SK-N-SH (cell line): ENCODE measurements around the gene PLBD2. TPM values are rescaled to one million over a fixed set of nuclear protein-coding genes. Genes with fewer than 3 reads are reported as not detected.

Source experiments
- CTCF ChIA-PET: fragments of 300-600, 350-600 bp; formaldehyde crosslinking; extraction: SDS; loops from one replicate; lab custom pipeline; 2021; lab: Yijun Ruan, JAX
- POLR2A ChIA-PET: fragments of 350-600 bp; sonication (Branson Sonifier 250); formaldehyde crosslinking; extraction: SDS; loops from one replicate; lab custom pipeline; 2020; ENCODE audit warnings: antibody characterized with exemption, inconsistent platforms; lab: Yijun Ruan, JAX
- DNase-seq: peaks from one replicate; pipeline ENCODE4 v3.0.0; 2012
- H2AFZ ChIP-seq: fragments of 200-600 bp; sonication (generic); 2 replicates; pipeline ENCODE4 v1.8.1; 2016; ENCODE audit warnings: antibody characterized with exemption, mild to moderate bottlenecking, low read depth
- H3F3A ChIP-seq: fragments of 200-600 bp; sonication (generic); replicated peaks from 2 replicates; pipeline ENCODE3; 2016; ENCODE audit warnings: antibody characterized with exemption, mild to moderate bottlenecking; ENCODE audit not compliant: insufficient read depth
- H3K27ac ChIP-seq, 2 experiments: fragments of 200-500 bp in 1 of 2; fragments of 200-600 bp in 1 of 2; sonication (Bioruptor generic) in 1 of 2; sonication (generic), shearing (Covaris generic) in 1 of 2; 2 replicates each; pipeline versions ENCODE4 v1.5.1 to v1.6.1; 2014 to 2016; ENCODE audit warnings: low read depth in 2 of 2, inconsistent platforms in 1 of 2, low read length in 1 of 2, mild to moderate bottlenecking in 1 of 2, mixed read lengths in 1 of 2
- H3K27me3 ChIP-seq: fragments of 200-600 bp; sonication (generic), shearing (Covaris generic); 2 replicates; pipeline ENCODE4 v1.6.1; 2016; ENCODE audit warnings: mixed run types; ENCODE audit not compliant: insufficient read depth
- H3K36me3 ChIP-seq, 2 experiments: fragments of 200-500 bp in 1 of 2; fragments of 200-600 bp in 1 of 2; sonication (Bioruptor generic) in 1 of 2; sonication (generic) in 1 of 2; replicated peaks in 1 of 2; 2 replicates each; pipeline versions ENCODE3 to v1.5.1; 2014 to 2016; ENCODE audit warnings: low read length in 1 of 2, mild to moderate bottlenecking in 1 of 2; ENCODE audit not compliant: insufficient read depth in 2 of 2, control insufficient read depth in 1 of 2
- H3K4me1 ChIP-seq, 2 experiments: fragments of 200-500 bp in 1 of 2; fragments of 200-600 bp in 1 of 2; sonication (Bioruptor generic) in 1 of 2; sonication (generic), shearing (Covaris generic) in 1 of 2; 2 replicates each; pipeline versions ENCODE4 v1.5.1 to v1.6.1; 2014 to 2016; ENCODE audit warnings: low read depth in 1 of 2, low read length in 1 of 2, mixed run types in 1 of 2; ENCODE audit not compliant: insufficient read depth in 2 of 2, control insufficient read depth in 1 of 2
- H3K4me2 ChIP-seq: fragments of 200-600 bp; sonication (generic), shearing (Covaris generic); 2 replicates; pipeline ENCODE4 v1.6.1; 2017; ENCODE audit warnings: mixed run types
- H3K4me3 ChIP-seq, 2 experiments: fragments of 200-500 bp in 1 of 2; fragments of 200-600 bp in 1 of 2; sonication (Bioruptor generic) in 1 of 2; sonication (generic), shearing (Covaris generic) in 1 of 2; 2 replicates each; pipeline versions ENCODE4 v1.5.1 to v1.8.1; 2014 to 2016; ENCODE audit warnings: low read depth in 2 of 2, inconsistent platforms in 1 of 2, low read length in 1 of 2, mild to moderate bottlenecking in 1 of 2, mixed read lengths in 1 of 2, moderate library complexity in 1 of 2
- H3K79me2 ChIP-seq: fragments of 200-600 bp; sonication (generic); 2 replicates; pipeline ENCODE4 v1.8.1; 2017; ENCODE audit warnings: mild to moderate bottlenecking; ENCODE audit not compliant: insufficient read depth
- H3K9ac ChIP-seq: fragments of 200-600 bp; sonication (generic); 2 replicates; pipeline ENCODE4 v1.6.1; 2017; ENCODE audit warnings: mixed run types
- H3K9me2 ChIP-seq: fragments of 200-600 bp; sonication (generic); 2 replicates; pipeline ENCODE4 v1.6.1; 2017; ENCODE audit warnings: mixed run types
- H3K9me3 ChIP-seq: fragments of 200-600 bp; sonication (generic); 2 replicates; pipeline ENCODE4 v1.6.1; 2017; ENCODE audit warnings: mixed run types, mild to moderate bottlenecking, moderate library complexity
- H4K20me1 ChIP-seq: fragments of 200-600 bp; sonication (generic); 2 replicates; pipeline ENCODE4 v1.6.1; 2017; ENCODE audit warnings: mild to moderate bottlenecking, mixed run types; ENCODE audit not compliant: insufficient read depth
- EP300 ChIP-seq, 2 experiments: IDR thresholded peaks; 2 replicates each; pipeline versions ENCODE4 v1.4.0 to v1.6.1; 2012; ENCODE audit warnings: borderline replicate concordance in 1 of 2, low read depth in 1 of 2, low read length in 1 of 2
- EZH2phosphoT487 ChIP-seq: fragments of 200-600 bp; sonication (generic); IDR thresholded peaks from 2 replicates; pipeline ENCODE4 v1.6.1; 2017; ENCODE audit warnings: low read depth, mixed run types, mild to moderate bottlenecking, antibody characterized with exemption, moderate library complexity, borderline replicate concordance
- FOSL2 ChIP-seq: IDR thresholded peaks from 2 replicates; pipeline ENCODE4 v1.4.0; 2012; ENCODE audit warnings: low read depth, mild to moderate bottlenecking, moderate library complexity, borderline replicate concordance
- GATA2 ChIP-seq: sonication (generic); formaldehyde crosslinking; IDR thresholded peaks from 2 replicates; pipeline ENCODE4 v1.5.0; 2020; ENCODE audit warnings: mild to moderate bottlenecking, missing genetic modification reagents
- MEF2A ChIP-seq: IDR thresholded peaks from 2 replicates; pipeline ENCODE4 v1.4.0; 2012; ENCODE audit warnings: low read depth, borderline replicate concordance
- MXI1 ChIP-seq: IDR thresholded peaks from 2 replicates; pipeline ENCODE4 v1.6.1; 2012; ENCODE audit warnings: mild to moderate bottlenecking, low read depth, low read length, improper control_type of control experiment
- NFIC ChIP-seq: IDR thresholded peaks from 2 replicates; pipeline ENCODE4 v1.4.0; 2012; ENCODE audit warnings: borderline replicate concordance
- RXRA ChIP-seq: IDR thresholded peaks from 2 replicates; pipeline ENCODE4 v1.4.0; 2012; ENCODE audit warnings: low read depth, mild to moderate bottlenecking, borderline replicate concordance
- SIN3A ChIP-seq: IDR thresholded peaks from 2 replicates; pipeline ENCODE4 v1.6.1; 2012; ENCODE audit warnings: low read depth, mild to moderate bottlenecking, low read length, moderate library complexity, borderline replicate concordance
- SMC3 ChIP-seq: IDR thresholded peaks from 2 replicates; pipeline ENCODE4 v1.6.1; 2012; ENCODE audit warnings: low read depth, low read length, improper control_type of control experiment
- TAF1 ChIP-seq: IDR thresholded peaks from 2 replicates; pipeline ENCODE4 v1.6.1; 2012; ENCODE audit warnings: low read depth, mild to moderate bottlenecking, low read length, moderate library complexity, borderline replicate concordance
- WGBS: methylation state at CpG from one replicate; pipeline ENCODE4 v1.1.6; 2017; ENCODE audit warnings: low lambda C conversion rate; 5-methylcytosine and 5-hydroxymethylcytosine counted together
- polyA plus RNA-seq, 3 experiments: library from polyadenylated mRNA; depleted of rRNA; stranded (reverse); fragments of >200 nt; gene quantifications; 2 replicates each; pipeline ENCODE4 v1.2.3, GENCODE V29; 2012
- TF ChIP-seq, protein P1 (sequence below): fragments of 150-350 bp; IDR thresholded peaks from 2 replicates; pipeline ENCODE4 v1.6.1; 2017; ENCODE audit warnings: antibody characterized with exemption, low read length, low read depth, borderline replicate concordance
- TF ChIP-seq, protein P2 (sequence below): fragments of 200-600 bp; sonication (generic); IDR thresholded peaks from 2 replicates; pipeline ENCODE4 v1.6.1; 2017; ENCODE audit warnings: antibody characterized with exemption, mild to moderate bottlenecking, moderate library complexity
- TF ChIP-seq, protein P3 (sequence below): IDR thresholded peaks from 2 replicates; pipeline ENCODE4 v1.4.0; 2012; ENCODE audit warnings: low read depth, borderline replicate concordance
- TF ChIP-seq, protein P4 (sequence below): fragments of 150-350 bp; IDR thresholded peaks from 2 replicates; pipeline ENCODE4 v1.6.1; 2016; ENCODE audit warnings: mild to moderate bottlenecking, low read depth, low read length

The PLBD2 gene
- polyA plus RNA-seq, 1 of the 3 experiments (the other 2 are of a cell fraction), result 15.2 TPM

DNA sequence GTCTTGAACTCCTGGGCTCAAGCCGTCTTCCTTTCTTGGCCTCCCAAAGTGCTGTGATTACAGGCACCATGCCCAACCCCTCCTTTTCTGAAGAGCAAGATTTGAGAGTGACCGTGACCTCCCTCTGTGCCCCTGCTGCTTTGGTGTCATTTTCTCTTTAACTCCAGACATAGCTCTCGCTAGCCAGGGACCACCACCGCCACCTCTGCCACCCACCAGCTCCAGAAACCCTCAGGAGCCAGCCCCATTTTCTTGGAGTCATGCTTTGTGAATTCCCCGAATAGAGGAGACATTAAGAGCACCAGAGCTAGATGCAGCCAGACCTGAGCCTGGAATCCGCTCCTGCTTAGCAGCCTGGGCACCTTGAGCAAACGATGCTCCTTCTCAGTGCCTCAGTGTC is 81.9 kb downstream of the PLBD2 start:
- no peaks in the 10 kb centered on the region for H3K4me1 ChIP-seq
- no peaks in the 10 kb centered on the region for H3K36me3 ChIP-seq
- H3K27me3 ChIP-seq, result no peaks in the 10 kb centered on the region; the same call in 1 of the 2 replicates
- no peak overlapping the region for H3K4me3 ChIP-seq
- no peak overlapping the region for H3K4me2 ChIP-seq
- H4K20me1 ChIP-seq, result no peaks in the 10 kb centered on the region
- CTCF ChIA-PET, result interaction anchor here (0.7 to 4.7 kb wide), 10 partner anchors 11 to 479 kb away, joined by 3 to 23 read pairs (median 4); no protein-coding TSS in a partner anchor
- H3K27ac ChIP-seq, result no peak overlapping the region
- no peaks in the 10 kb centered on the region for H3K9me2 ChIP-seq
- H3F3A ChIP-seq, result no peaks in the 10 kb centered on the region
- H3K9ac ChIP-seq, result no peak overlapping the region
- no peaks in the 10 kb centered on the region for H3K79me2 ChIP-seq
- POLR2A ChIA-PET, result no interaction called here
- 63% methylated on average over 7 of the region's 7 CpGs for WGBS
- no peak for DNase-seq
- TF ChIP-seq, protein P1, sequence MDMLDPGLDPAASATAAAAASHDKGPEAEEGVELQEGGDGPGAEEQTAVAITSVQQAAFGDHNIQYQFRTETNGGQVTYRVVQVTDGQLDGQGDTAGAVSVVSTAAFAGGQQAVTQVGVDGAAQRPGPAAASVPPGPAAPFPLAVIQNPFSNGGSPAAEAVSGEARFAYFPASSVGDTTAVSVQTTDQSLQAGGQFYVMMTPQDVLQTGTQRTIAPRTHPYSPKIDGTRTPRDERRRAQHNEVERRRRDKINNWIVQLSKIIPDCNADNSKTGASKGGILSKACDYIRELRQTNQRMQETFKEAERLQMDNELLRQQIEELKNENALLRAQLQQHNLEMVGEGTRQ, result no peak
- TF ChIP-seq TAF1 (no peak), NFIC (no peak), SIN3A (no peak), EP300 (IDR thresholded peaks at IDR 0.05; ENCODE audit: borderline replicate concordance in 1 of 2, low read depth in 1 of 2, low read length in 1 of 2) (no peak), FOSL2 (no peak), EZH2phosphoT487 (no peak), RXRA (no peak), MXI1 (no peak), SMC3 (no peak), MEF2A (no peak), GATA2 (no peak)
- TF ChIP-seq, protein P2, sequence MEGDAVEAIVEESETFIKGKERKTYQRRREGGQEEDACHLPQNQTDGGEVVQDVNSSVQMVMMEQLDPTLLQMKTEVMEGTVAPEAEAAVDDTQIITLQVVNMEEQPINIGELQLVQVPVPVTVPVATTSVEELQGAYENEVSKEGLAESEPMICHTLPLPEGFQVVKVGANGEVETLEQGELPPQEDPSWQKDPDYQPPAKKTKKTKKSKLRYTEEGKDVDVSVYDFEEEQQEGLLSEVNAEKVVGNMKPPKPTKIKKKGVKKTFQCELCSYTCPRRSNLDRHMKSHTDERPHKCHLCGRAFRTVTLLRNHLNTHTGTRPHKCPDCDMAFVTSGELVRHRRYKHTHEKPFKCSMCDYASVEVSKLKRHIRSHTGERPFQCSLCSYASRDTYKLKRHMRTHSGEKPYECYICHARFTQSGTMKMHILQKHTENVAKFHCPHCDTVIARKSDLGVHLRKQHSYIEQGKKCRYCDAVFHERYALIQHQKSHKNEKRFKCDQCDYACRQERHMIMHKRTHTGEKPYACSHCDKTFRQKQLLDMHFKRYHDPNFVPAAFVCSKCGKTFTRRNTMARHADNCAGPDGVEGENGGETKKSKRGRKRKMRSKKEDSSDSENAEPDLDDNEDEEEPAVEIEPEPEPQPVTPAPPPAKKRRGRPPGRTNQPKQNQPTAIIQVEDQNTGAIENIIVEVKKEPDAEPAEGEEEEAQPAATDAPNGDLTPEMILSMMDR, result no peak
- TF ChIP-seq, protein P3, sequence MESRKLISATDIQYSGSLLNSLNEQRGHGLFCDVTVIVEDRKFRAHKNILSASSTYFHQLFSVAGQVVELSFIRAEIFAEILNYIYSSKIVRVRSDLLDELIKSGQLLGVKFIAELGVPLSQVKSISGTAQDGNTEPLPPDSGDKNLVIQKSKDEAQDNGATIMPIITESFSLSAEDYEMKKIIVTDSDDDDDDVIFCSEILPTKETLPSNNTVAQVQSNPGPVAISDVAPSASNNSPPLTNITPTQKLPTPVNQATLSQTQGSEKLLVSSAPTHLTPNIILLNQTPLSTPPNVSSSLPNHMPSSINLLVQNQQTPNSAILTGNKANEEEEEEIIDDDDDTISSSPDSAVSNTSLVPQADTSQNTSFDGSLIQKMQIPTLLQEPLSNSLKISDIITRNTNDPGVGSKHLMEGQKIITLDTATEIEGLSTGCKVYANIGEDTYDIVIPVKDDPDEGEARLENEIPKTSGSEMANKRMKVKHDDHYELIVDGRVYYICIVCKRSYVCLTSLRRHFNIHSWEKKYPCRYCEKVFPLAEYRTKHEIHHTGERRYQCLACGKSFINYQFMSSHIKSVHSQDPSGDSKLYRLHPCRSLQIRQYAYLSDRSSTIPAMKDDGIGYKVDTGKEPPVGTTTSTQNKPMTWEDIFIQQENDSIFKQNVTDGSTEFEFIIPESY, result no peak
- TF ChIP-seq, protein P4, sequence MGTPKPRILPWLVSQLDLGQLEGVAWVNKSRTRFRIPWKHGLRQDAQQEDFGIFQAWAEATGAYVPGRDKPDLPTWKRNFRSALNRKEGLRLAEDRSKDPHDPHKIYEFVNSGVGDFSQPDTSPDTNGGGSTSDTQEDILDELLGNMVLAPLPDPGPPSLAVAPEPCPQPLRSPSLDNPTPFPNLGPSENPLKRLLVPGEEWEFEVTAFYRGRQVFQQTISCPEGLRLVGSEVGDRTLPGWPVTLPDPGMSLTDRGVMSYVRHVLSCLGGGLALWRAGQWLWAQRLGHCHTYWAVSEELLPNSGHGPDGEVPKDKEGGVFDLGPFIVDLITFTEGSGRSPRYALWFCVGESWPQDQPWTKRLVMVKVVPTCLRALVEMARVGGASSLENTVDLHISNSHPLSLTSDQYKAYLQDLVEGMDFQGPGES, result no peak
- no peaks in the 10 kb centered on the region for H3K9me3 ChIP-seq
- H2AFZ ChIP-seq, result no peak overlapping the region

Other genes with a start within 250 kb of the PLBD2 start
- gene RASAL1, start 222.8 kb upstream of the PLBD2 start, polyA plus RNA-seq (2012; rRNA removed), result not detected in 2 replicates
- gene CFAP73, start 208.9 kb upstream of the PLBD2 start, polyA plus RNA-seq (2012; rRNA removed), result not detected in 2 replicates
- gene DDX54, start 173.1 kb upstream of the PLBD2 start, polyA plus RNA-seq (2012; rRNA removed), result 56.5 and 69.9 TPM in 2 replicates
- gene RITA1, start 172.9 kb upstream of the PLBD2 start, polyA plus RNA-seq (2012; rRNA removed), result 18.7 and 21.1 TPM in 2 replicates
- 10.3 and 15.7 TPM in 2 replicates for gene TPCN1, start 137.1 kb upstream of the PLBD2 start, polyA plus RNA-seq (2012; rRNA removed)
- 12.0 and 12.9 TPM in 2 replicates for gene SLC8B1, start 23.5 kb upstream of the PLBD2 start, polyA plus RNA-seq (2012; rRNA removed)
- gene SDS, start 45.3 kb downstream of the PLBD2 start, polyA plus RNA-seq (2012; rRNA removed), result 0.08 and 0.10 TPM in 2 replicates
- 32.4 and 33.7 TPM in 2 replicates for gene SDSL, start 63.8 kb downstream of the PLBD2 start, polyA plus RNA-seq (2012; rRNA removed)
- not detected in 2 replicates for gene LHX5, start 113.3 kb downstream of the PLBD2 start, polyA plus RNA-seq (2012; rRNA removed)